CD14-positive monocyte (primary cell): ENCODE data around the gene AR. TPM values are rescaled to one million over a fixed set of nuclear protein-coding genes. Genes with fewer than 3 reads are reported as not detected.

Experiments used
- DNase-seq, 3 donors: peaks; one replicate each; pipeline ENCODE4 v3.0.0-alpha.2; 2011 to 2022
- H2AFZ ChIP-seq: 2 replicates; pipeline ENCODE4 v1.6.0; 2012; ENCODE audit warnings: mild to moderate bottlenecking, low read depth, low read length, inconsistent platforms; ENCODE audit not compliant: insufficient read depth, poor library complexity, severe bottlenecking
- H3K27ac ChIP-seq, 2 donors: 1 replicate in 1 of 2; 2 replicates in 1 of 2; pipeline ENCODE4 v1.5.1; 2012 to 2013; ENCODE audit warnings: low read length in 2 of 2, control low read depth in 1 of 2, inconsistent platforms in 1 of 2, low read depth in 1 of 2, mild to moderate bottlenecking in 1 of 2
- H3K27me3 ChIP-seq, 2 donors: one replicate each; pipeline versions ENCODE4 v1.6.0 to v1.6.1; 2011 to 2013; ENCODE audit warnings: low read length in 2 of 2; ENCODE audit not compliant: control insufficient read depth in 2 of 2, insufficient read depth in 2 of 2
- H3K36me3 ChIP-seq, 2 donors: replicated peaks in 1 of 2; 1 replicate in 1 of 2; 2 replicates in 1 of 2; pipeline versions ENCODE4 v1.5.1 to v1.6.1; 2012 to 2013; ENCODE audit warnings: low read length in 2 of 2, control low read depth in 1 of 2, inconsistent platforms in 1 of 2, mild to moderate bottlenecking in 1 of 2; ENCODE audit not compliant: insufficient read depth in 2 of 2, control insufficient read depth in 1 of 2
- H3K4me1 ChIP-seq, 2 donors: 1 replicate in 1 of 2; 2 replicates in 1 of 2; pipeline versions ENCODE4 v1.5.1 to v1.6.1; 2012 to 2013; ENCODE audit warnings: low read length in 2 of 2, control low read depth in 1 of 2, inconsistent platforms in 1 of 2, mild to moderate bottlenecking in 1 of 2, moderate library complexity in 1 of 2; ENCODE audit not compliant: insufficient read depth in 2 of 2, control insufficient read depth in 1 of 2
- H3K4me2 ChIP-seq: replicated peaks from 2 replicates; pipeline ENCODE3; 2012; ENCODE audit warnings: low read length, moderate library complexity, mild to moderate bottlenecking; ENCODE audit not compliant: poor library complexity, severe bottlenecking; ENCODE audit errors: extremely low read depth
- H3K4me3 ChIP-seq, 3 experiments: fragments of 200-600 bp in 1 of 3; sonication (generic) in 1 of 3; replicated peaks in 1 of 3; 1 replicate in 2 of 3; 2 replicates in 1 of 3; pipeline ENCODE4 v1.5.1; 2011 to 2013; ENCODE audit warnings: low read length in 3 of 3, mild to moderate bottlenecking in 3 of 3, control low read depth in 2 of 3, low read depth in 2 of 3, inconsistent platforms in 1 of 3, moderate library complexity in 1 of 3
- H3K79me2 ChIP-seq: 2 replicates; pipeline ENCODE4 v1.6.0; 2012; ENCODE audit warnings: mild to moderate bottlenecking, control low read depth, inconsistent platforms, low read length, moderate library complexity; ENCODE audit not compliant: insufficient read depth
- H3K9ac ChIP-seq: 2 replicates; pipeline ENCODE4 v1.6.0; 2017; ENCODE audit warnings: low read length, mild to moderate bottlenecking; ENCODE audit not compliant: insufficient read depth, poor library complexity, severe bottlenecking
- H3K9me3 ChIP-seq, 2 donors: replicated peaks in 1 of 2; 1 replicate in 1 of 2; 2 replicates in 1 of 2; pipeline versions ENCODE4 v1.5.1 to v1.6.1; 2012 to 2013; ENCODE audit warnings: low read length in 2 of 2, control low read depth in 1 of 2; ENCODE audit not compliant: control insufficient read depth in 1 of 2, insufficient read depth in 1 of 2
- H4K20me1 ChIP-seq: 2 replicates; pipeline ENCODE4 v1.6.0; 2012; ENCODE audit warnings: mild to moderate bottlenecking, low read length, control low read depth, moderate library complexity; ENCODE audit not compliant: insufficient read depth
- H3K27ac Mint-ChIP-seq, 7 donors: one replicate each; pipeline ENCODE4 v1.8.0; 2020; ENCODE audit warnings: mild to moderate bottlenecking in 7 of 7, mixed read lengths in 7 of 7, moderate library complexity in 6 of 7, inconsistent platforms in 2 of 7
- H3K27me3 Mint-ChIP-seq, 3 donors: one replicate each; pipeline ENCODE4 v1.8.0; 2021 to 2022; ENCODE audit warnings: low read depth in 3 of 3, mild to moderate bottlenecking in 3 of 3, mixed read lengths in 3 of 3, moderate library complexity in 3 of 3, inconsistent platforms in 1 of 3
- H3K36me3 Mint-ChIP-seq, 2 donors: one replicate each; pipeline ENCODE4 v1.8.0; 2020; ENCODE audit warnings: mixed read lengths in 2 of 2, inconsistent platforms in 1 of 2, mild to moderate bottlenecking in 1 of 2
- H3K4me1 Mint-ChIP-seq: one replicate; pipeline ENCODE4 v1.8.0; 2020; ENCODE audit warnings: mild to moderate bottlenecking, mixed read lengths
- H3K4me3 Mint-ChIP-seq, 2 donors: one replicate each; pipeline ENCODE4 v1.8.0; 2020; ENCODE audit warnings: mild to moderate bottlenecking in 2 of 2, mixed read lengths in 2 of 2, moderate library complexity in 1 of 2
- H3K9me3 Mint-ChIP-seq, 7 donors: one replicate each; pipeline ENCODE4 v1.8.0; 2020 to 2022; ENCODE audit warnings: mixed read lengths in 7 of 7, mild to moderate bottlenecking in 6 of 7, moderate library complexity in 6 of 7, inconsistent platforms in 2 of 7
- WGBS: methylation state at CpG from one replicate; pipeline ENCODE4 v1.1.5; 2013; ENCODE audit warnings: missing lambda C conversion rate; ENCODE audit not compliant: insufficient coverage; 5-methylcytosine and 5-hydroxymethylcytosine counted together
- intact Hi-C, 2 donors: fragments of 100-400 bp; cut with micrococcal nuclease; formaldehyde crosslinking; loops; one replicate each; pipeline versions ENCODE4 v1.15.0 to v1.15.1; 2023
- polyA plus RNA-seq, 3 donors: library from polyadenylated mRNA; depleted of rRNA in 1 of 3; unstranded in 2 of 3; stranded (reverse) in 1 of 3; fragments of 300-500 nt in 2 of 3; fragments of >200 nt in 1 of 3; fragmentation: Illumina TruSeq in 2 of 3; gene quantifications; 1 replicate in 2 of 3; 2 replicates in 1 of 3; pipeline ENCODE4 v1.2.3, GENCODE V29; 2012 to 2021
- TF ChIP-seq, protein P1 (sequence below): fragments of 200-600 bp; IDR thresholded peaks from one replicate; pipeline ENCODE4 v1.8.0; 2022; ENCODE audit warnings: antibody characterized with exemption, mild to moderate bottlenecking

AR gene
- polyA plus RNA-seq, 3 donors = not detected

DNA sequence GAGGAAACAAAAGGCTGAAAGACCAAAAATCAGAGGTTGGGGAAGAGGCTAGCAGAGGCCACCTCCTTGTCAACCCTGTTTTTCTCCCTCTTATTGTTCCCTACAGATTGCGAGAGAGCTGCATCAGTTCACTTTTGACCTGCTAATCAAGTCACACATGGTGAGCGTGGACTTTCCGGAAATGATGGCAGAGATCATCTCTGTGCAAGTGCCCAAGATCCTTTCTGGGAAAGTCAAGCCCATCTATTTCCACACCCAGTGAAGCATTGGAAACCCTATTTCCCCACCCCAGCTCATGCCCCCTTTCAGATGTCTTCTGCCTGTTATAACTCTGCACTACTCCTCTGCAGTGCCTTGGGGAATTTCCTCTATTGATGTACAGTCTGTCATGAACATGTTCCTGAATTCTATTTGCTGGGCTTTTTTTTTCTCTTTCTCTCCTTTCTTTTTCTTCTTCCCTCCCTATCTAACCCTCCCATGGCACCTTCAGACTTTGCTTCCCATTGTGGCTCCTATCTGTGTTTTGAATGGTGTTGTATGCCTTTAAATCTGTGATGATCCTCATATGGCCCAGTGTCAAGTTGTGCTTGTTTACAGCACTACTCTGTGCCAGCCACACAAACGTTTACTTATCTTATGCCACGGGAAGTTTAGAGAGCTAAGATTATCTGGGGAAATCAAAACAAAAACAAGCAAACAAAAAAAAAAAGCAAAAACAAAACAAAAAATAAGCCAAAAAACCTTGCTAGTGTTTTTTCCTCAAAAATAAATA lies 179.9 kb downstream of the AR start:
- H3K36me3 Mint-ChIP-seq = no peaks in the 10 kb centered on the region
- H3K4me1 ChIP-seq = peaks cover 55 to 60% of the 10 kb centered on the region in 2 donors
- intact Hi-C loops = no loop called here
- H3K79me2 ChIP-seq = no peaks in the 10 kb centered on the region
- H3K27me3 ChIP-seq = no peaks in the 10 kb centered on the region
- H3K4me3 ChIP-seq = no peak overlapping the region
- H3K9ac ChIP-seq = no peak overlapping the region
- H3K9me3 Mint-ChIP-seq = peaks cover 0 to 1% (median 0%) of the 10 kb centered on the region in 7 donors
- H3K4me1 Mint-ChIP-seq = peaks cover 65% of the 10 kb centered on the region
- WGBS = 100% methylated on average over 1 of the region's 5 CpGs
- H3K9me3 ChIP-seq = no peaks in the 10 kb centered on the region
- no peaks in the 10 kb centered on the region for H3K36me3 ChIP-seq
- no peaks in the 10 kb centered on the region for H4K20me1 ChIP-seq
- DNase-seq = peak in 1 of 3 donors; percentile 41
- peaks cover 0 to 9% (median 2%) of the 10 kb centered on the region in 3 donors for H3K27me3 Mint-ChIP-seq
- H3K4me2 ChIP-seq = no peak overlapping the region
- H3K4me3 Mint-ChIP-seq = no peak overlapping the region
- H3K27ac Mint-ChIP-seq = peak overlapping the region in 1 of 7 donors; percentile 5
- TF ChIP-seq, protein P1, sequence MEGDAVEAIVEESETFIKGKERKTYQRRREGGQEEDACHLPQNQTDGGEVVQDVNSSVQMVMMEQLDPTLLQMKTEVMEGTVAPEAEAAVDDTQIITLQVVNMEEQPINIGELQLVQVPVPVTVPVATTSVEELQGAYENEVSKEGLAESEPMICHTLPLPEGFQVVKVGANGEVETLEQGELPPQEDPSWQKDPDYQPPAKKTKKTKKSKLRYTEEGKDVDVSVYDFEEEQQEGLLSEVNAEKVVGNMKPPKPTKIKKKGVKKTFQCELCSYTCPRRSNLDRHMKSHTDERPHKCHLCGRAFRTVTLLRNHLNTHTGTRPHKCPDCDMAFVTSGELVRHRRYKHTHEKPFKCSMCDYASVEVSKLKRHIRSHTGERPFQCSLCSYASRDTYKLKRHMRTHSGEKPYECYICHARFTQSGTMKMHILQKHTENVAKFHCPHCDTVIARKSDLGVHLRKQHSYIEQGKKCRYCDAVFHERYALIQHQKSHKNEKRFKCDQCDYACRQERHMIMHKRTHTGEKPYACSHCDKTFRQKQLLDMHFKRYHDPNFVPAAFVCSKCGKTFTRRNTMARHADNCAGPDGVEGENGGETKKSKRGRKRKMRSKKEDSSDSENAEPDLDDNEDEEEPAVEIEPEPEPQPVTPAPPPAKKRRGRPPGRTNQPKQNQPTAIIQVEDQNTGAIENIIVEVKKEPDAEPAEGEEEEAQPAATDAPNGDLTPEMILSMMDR = no peak
- no peak overlapping the region for H2AFZ ChIP-seq
- H3K27ac ChIP-seq = no peak overlapping the region

DNA sequence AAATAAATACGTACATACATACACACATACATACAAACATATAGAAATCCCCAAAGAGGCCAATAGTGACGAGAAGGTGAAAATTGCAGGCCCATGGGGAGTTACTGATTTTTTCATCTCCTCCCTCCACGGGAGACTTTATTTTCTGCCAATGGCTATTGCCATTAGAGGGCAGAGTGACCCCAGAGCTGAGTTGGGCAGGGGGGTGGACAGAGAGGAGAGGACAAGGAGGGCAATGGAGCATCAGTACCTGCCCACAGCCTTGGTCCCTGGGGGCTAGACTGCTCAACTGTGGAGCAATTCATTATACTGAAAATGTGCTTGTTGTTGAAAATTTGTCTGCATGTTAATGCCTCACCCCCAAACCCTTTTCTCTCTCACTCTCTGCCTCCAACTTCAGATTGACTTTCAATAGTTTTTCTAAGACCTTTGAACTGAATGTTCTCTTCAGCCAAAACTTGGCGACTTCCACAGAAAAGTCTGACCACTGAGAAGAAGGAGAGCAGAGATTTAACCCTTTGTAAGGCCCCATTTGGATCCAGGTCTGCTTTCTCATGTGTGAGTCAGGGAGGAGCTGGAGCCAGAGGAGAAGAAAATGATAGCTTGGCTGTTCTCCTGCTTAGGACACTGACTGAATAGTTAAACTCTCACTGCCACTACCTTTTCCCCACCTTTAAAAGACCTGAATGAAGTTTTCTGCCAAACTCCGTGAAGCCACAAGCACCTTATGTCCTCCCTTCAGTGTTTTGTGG lies 180.7 kb downstream of the AR start:
- H3K79me2 ChIP-seq = no peaks in the 10 kb centered on the region
- no peak overlapping the region for H3K4me3 ChIP-seq
- intact Hi-C loops = no loop called here
- peaks cover 55 to 60% of the 10 kb centered on the region in 2 donors for H3K4me1 ChIP-seq
- H3K4me2 ChIP-seq = no peak overlapping the region
- no peak overlapping the region for H3K27ac Mint-ChIP-seq
- H3K4me1 Mint-ChIP-seq = peaks cover 62% of the 10 kb centered on the region
- no CpG with 5 or more reads among the region's 5 CpGs for WGBS
- H3K4me3 Mint-ChIP-seq = no peak overlapping the region
- no peak overlapping the region for H3K27ac ChIP-seq
- peaks cover 0 to 1% (median 0%) of the 10 kb centered on the region in 7 donors for H3K9me3 Mint-ChIP-seq
- H3K27me3 ChIP-seq = no peaks in the 10 kb centered on the region
- no peaks in the 10 kb centered on the region for H3K9me3 ChIP-seq
- H4K20me1 ChIP-seq = no peaks in the 10 kb centered on the region
- H3K36me3 ChIP-seq = no peaks in the 10 kb centered on the region
- no peaks in the 10 kb centered on the region for H3K36me3 Mint-ChIP-seq
- H3K9ac ChIP-seq = no peak overlapping the region
- no peak for DNase-seq
- no peak overlapping the region for H2AFZ ChIP-seq
- peaks cover 0 to 9% (median 2%) of the 10 kb centered on the region in 3 donors for H3K27me3 Mint-ChIP-seq
- TF ChIP-seq, protein P1 = no peak
